B cell (primary cell): ENCODE results near the gene ZBTB48. TPM values are rescaled to one million over a fixed set of nuclear protein-coding genes. Genes with fewer than 3 reads are reported as not detected.

ENCODE experiments used
- ATAC-seq: fragments of 200-7000 bp; cut with Tn5 transposase; one replicate; pipeline ENCODE4 v1.10.0; 2021; ENCODE audit warnings: low read depth, mild to moderate bottlenecking, moderate number of reproducible peaks, moderate library complexity
- CTCF ChIA-PET: fragments of 350-600 bp; sonication (Branson Sonifier 250); formaldehyde crosslinking; loops from one replicate; lab custom pipeline; 2021; ENCODE audit warnings: antibody characterized with exemption, inconsistent platforms; lab: Charles Lee
- POLR2A ChIA-PET: fragments of 350-600 bp; sonication (Branson Sonifier 250); formaldehyde crosslinking; loops from one replicate; lab custom pipeline; 2021; ENCODE audit warnings: antibody characterized with exemption; lab: Charles Lee
- DNase-seq: peaks from one replicate; pipeline ENCODE4 v3.0.0; 2013
- H2AFZ ChIP-seq: 2 replicates; pipeline ENCODE4 v1.6.1; 2012; ENCODE audit warnings: mild to moderate bottlenecking, low read depth, low read length; ENCODE audit not compliant: insufficient read depth, poor library complexity, severe bottlenecking
- H3K27ac ChIP-seq, 2 donors: 1 replicate in 1 of 2; 2 replicates in 1 of 2; pipeline ENCODE4 v1.5.1; 2012 to 2013; ENCODE audit warnings: low read length in 2 of 2, mild to moderate bottlenecking in 2 of 2, moderate library complexity in 1 of 2
- H3K27me3 ChIP-seq, 4 experiments: fragments of 200-600 bp in 1 of 4; sonication (generic) in 1 of 4; replicated peaks in 1 of 4; 1 replicate in 2 of 4; 2 replicates in 2 of 4; pipeline versions ENCODE4 v1.6.1 to v1.7.0; 2013 to 2016; ENCODE audit warnings: low read length in 3 of 4, mild to moderate bottlenecking in 2 of 4, mixed read lengths in 1 of 4, moderate library complexity in 1 of 4; ENCODE audit not compliant: insufficient read depth in 4 of 4, control insufficient read depth in 3 of 4; ENCODE audit errors: control extremely low read depth in 1 of 4
- H3K36me3 ChIP-seq, 2 experiments: replicated peaks in 1 of 2; 1 replicate in 1 of 2; 2 replicates in 1 of 2; pipeline versions ENCODE4 v1.6.1 to v1.7.1; 2013; ENCODE audit warnings: low read length in 1 of 2; ENCODE audit not compliant: insufficient read depth in 2 of 2, control insufficient read depth in 1 of 2; ENCODE audit errors: control extremely low read depth in 1 of 2, extremely low read depth in 1 of 2
- H3K4me1 ChIP-seq, 2 donors: fragments of 200-600 bp in 1 of 2; sonication (generic) in 1 of 2; 1 replicate in 1 of 2; 2 replicates in 1 of 2; pipeline versions ENCODE4 v1.5.1 to v1.6.1; 2013 to 2017; ENCODE audit warnings: low read length in 2 of 2; ENCODE audit not compliant: control insufficient read depth in 2 of 2, insufficient read depth in 2 of 2
- H3K4me2 ChIP-seq: replicated peaks from 2 replicates; pipeline ENCODE3; 2012; ENCODE audit warnings: mild to moderate bottlenecking, low read depth, low read length; ENCODE audit not compliant: poor library complexity, severe bottlenecking
- H3K4me3 ChIP-seq, 5 experiments: fragments of 200-600 bp in 1 of 5; sonication (generic) in 1 of 5; 1 replicate in 3 of 5; 2 replicates in 2 of 5; pipeline versions ENCODE4 v1.5.1 to v1.7.0; 2011 to 2016; ENCODE audit warnings: low read length in 4 of 5, mild to moderate bottlenecking in 4 of 5, low read depth in 2 of 5, control low read depth in 1 of 5, moderate library complexity in 1 of 5; ENCODE audit not compliant: insufficient read depth in 1 of 5; ENCODE audit errors: control extremely low read depth in 1 of 5, extremely low read depth in 1 of 5
- H3K79me2 ChIP-seq: fragments of 200-600 bp; sonication (generic); one replicate; pipeline ENCODE4 v1.6.0; 2016; ENCODE audit warnings: low read length; ENCODE audit not compliant: control insufficient read depth, insufficient read depth
- H3K9ac ChIP-seq: fragments of 200-600 bp; sonication (generic); 2 replicates; pipeline ENCODE4 v1.6.1; 2017; ENCODE audit warnings: mild to moderate bottlenecking, low read length, moderate library complexity
- H3K9me3 ChIP-seq, 3 donors: one replicate each; pipeline versions ENCODE4 v1.6.1 to v1.7.1; 2013; ENCODE audit warnings: low read length in 2 of 3; ENCODE audit not compliant: control insufficient read depth in 2 of 3, insufficient read depth in 1 of 3; ENCODE audit errors: control extremely low read depth in 1 of 3
- H4K20me1 ChIP-seq: 2 replicates; pipeline ENCODE4 v1.6.0; 2012; ENCODE audit warnings: mild to moderate bottlenecking, low read length; ENCODE audit not compliant: insufficient read depth, control insufficient read depth, poor library complexity, severe bottlenecking
- H3K27ac Mint-ChIP-seq: one replicate; pipeline ENCODE4 v1.8.0; 2021; ENCODE audit warnings: mixed read lengths
- H3K27me3 Mint-ChIP-seq: one replicate; pipeline ENCODE4 v1.8.0; 2021; ENCODE audit warnings: mixed read lengths
- H3K4me1 Mint-ChIP-seq: one replicate; pipeline ENCODE4 v1.8.0; 2021; ENCODE audit warnings: mixed read lengths
- H3K4me3 Mint-ChIP-seq: one replicate; pipeline ENCODE4 v1.8.0; 2021; ENCODE audit warnings: mixed read lengths
- H3K9me3 Mint-ChIP-seq: one replicate; pipeline ENCODE4 v1.8.0; 2022; ENCODE audit warnings: mixed read lengths; ENCODE audit not compliant: insufficient read depth
- CTCF ChIP-seq: fragments of 200-600 bp; IDR thresholded peaks from one replicate; pipeline ENCODE4 v1.8.0; 2022; ENCODE audit warnings: antibody characterized with exemption, mild to moderate bottlenecking
- EZH2 ChIP-seq: IDR thresholded peaks from 2 replicates; pipeline ENCODE4 v1.6.1; 2012; ENCODE audit warnings: borderline replicate concordance, low read depth, mild to moderate bottlenecking, moderate library complexity, low read length; ENCODE audit not compliant: insufficient read depth, poor library complexity, severe bottlenecking
- WGBS: methylation state at CpG from one replicate; pipeline ENCODE4 v1.1.5; 2013; ENCODE audit warnings: missing lambda C conversion rate; ENCODE audit not compliant: insufficient coverage; 5-methylcytosine and 5-hydroxymethylcytosine counted together
- intact Hi-C: fragments of 100-400 bp; cut with micrococcal nuclease; formaldehyde crosslinking; loops from one replicate; pipeline ENCODE4 v1.10.0; 2022
- polyA plus RNA-seq: library from polyadenylated mRNA; depleted of rRNA; stranded (reverse); fragments of >200 nt; gene quantifications from 2 replicates; pipeline ENCODE4 v1.2.3, GENCODE V29; 2012
- total RNA-seq, 2 donors: library from RNA; stranded (reverse); fragments of 120-200 nt in 1 of 2; gene quantifications; 1 replicate in 1 of 2; 2 replicates in 1 of 2; pipeline versions ENCODE4 v1.2.3 to v1.2.4, GENCODE V29; 2013 to 2022

Gene ZBTB48
- total and polyA plus RNA-seq, 2 donors (not counting 1 experiment from before 2014, with no cell fraction given) = 65.6 to 100 TPM

GRCh38 chr1:6578624-6579373 is 995 bp upstream of the ZBTB48 start:
- Histone ChIP-seq H3K9ac (no peak overlapping the region), H3K27me3 (no peaks in the 10 kb centered on the region), H2AFZ (peak overlapping the region; percentile 84), H4K20me1 (peaks cover 8% of the 10 kb centered on the region), H3K4me3 (peak overlapping the region in 2 of 5 experiments; percentile 88 to 90), H3K9me3 (no peaks in the 10 kb centered on the region), H3K4me2 (peak overlapping the region; percentile 88), H3K36me3 (peaks cover 0 to 2% of the 10 kb centered on the region in 2 experiments), H3K27ac (peak overlapping the region; percentile 87 to 91), H3K4me1 (peaks cover 20 to 32% of the 10 kb centered on the region in 2 donors), H3K79me2 (peaks cover 30% of the 10 kb centered on the region)
- peak overlapping the region; percentile 98 for H3K27ac Mint-ChIP-seq
- TF ChIP-seq CTCF = no peak
- no peak for TF ChIP-seq EZH2
- peaks cover 34% of the 10 kb centered on the region for H3K4me1 Mint-ChIP-seq
- peak overlapping the region; percentile 98 for H3K4me3 Mint-ChIP-seq
- H3K9me3 Mint-ChIP-seq = no peaks in the 10 kb centered on the region
- ChIA-PET CTCF (no interaction called here), POLR2A (interaction anchor here (2.5 to 3.4 kb wide), 3 partner anchors 21 to 24 kb away, joined by 7 to 21 read pairs (median 9); partner anchors contain the start of genes KLHL21, NOL9 and TAS1R1)
- intact Hi-C loops = loop anchor here (1.0 kb wide), 3 partner anchors 24 to 47 kb away; partner anchors contain the start of genes NOL9 and PHF13
- H3K27me3 Mint-ChIP-seq = peaks cover 3% of the 10 kb centered on the region
- DNase-seq (no peak), ATAC-seq (no peak)
- 95% methylated on average over 14 of the region's 14 CpGs for WGBS
